K562 (cell line): ENCODE results near the gene TP53BP1. TPM values are rescaled to one million over a fixed set of nuclear protein-coding genes. Genes with fewer than 3 reads are reported as not detected.
A peak's percentile ranks its signal among the peaks of the same experiment; 100 is the strongest.

ENCODE experiments used
- ELF4 ChIP-seq: fragments of 450-650 bp; formaldehyde crosslinking; IDR thresholded peaks from 2 replicates; pipeline ENCODE4 v1.4.0; 2022; ENCODE audit warnings: missing genetic modification characterization
- ESRRA ChIP-seq: fragments of 450-650 bp; IDR thresholded peaks from 2 replicates; pipeline ENCODE4 v1.6.1; 2014; ENCODE audit warnings: low read depth, mild to moderate bottlenecking, moderate library complexity, borderline replicate concordance
- ETV1 ChIP-seq: fragments of 450-650 bp; conservative IDR thresholded peaks from 2 replicates; pipeline ENCODE4 v1.6.1; 2016; ENCODE audit warnings: missing genetic modification characterization, control low read depth, low read depth, missing compliant biosample characterization
- FOXA1 ChIP-seq: fragments of 450-650 bp; IDR thresholded peaks from 2 replicates; pipeline ENCODE4 v1.6.1; 2016; ENCODE audit warnings: mild to moderate bottlenecking, borderline replicate concordance
- GABPA ChIP-seq: fragments of 200-800 bp; sonication (Bioruptor generic); conservative IDR thresholded peaks from 2 replicates; pipeline ENCODE4 v1.6.1; 2016; ENCODE audit warnings: low read depth, missing genetic modification characterization, missing compliant biosample characterization
- HMBOX1 ChIP-seq: sonication (generic); IDR thresholded peaks from 2 replicates; pipeline ENCODE4 v1.6.1; 2016
- NCOA6 ChIP-seq: fragments of 450-650 bp; IDR thresholded peaks from 2 replicates; pipeline ENCODE4 v1.6.1; 2017; ENCODE audit warnings: mild to moderate bottlenecking
- SMARCC2 ChIP-seq: fragments of 450-650 bp; IDR thresholded peaks from 2 replicates; pipeline ENCODE4 v1.6.1; 2017; ENCODE audit warnings: antibody characterized with exemption, moderate library complexity, mild to moderate bottlenecking, low read depth
- SNAPC5 ChIP-seq: fragments of 250-450 bp; sonication (Bioruptor Pico); IDR thresholded peaks from 2 replicates; pipeline ENCODE4 v1.8.0; 2021; ENCODE audit warnings: moderate library complexity, mild to moderate bottlenecking, inconsistent platforms
- SRF ChIP-seq, 2 experiments: fragments of 250-450, 450-650 bp in 1 of 2; sonication (Bioruptor Pico) in 1 of 2; sonication (generic) in 1 of 2; formaldehyde crosslinking; IDR thresholded peaks; 2 replicates each; pipeline versions ENCODE4 v1.5.0 to v1.5.1; 2020 to 2022; ENCODE audit warnings: mild to moderate bottlenecking in 1 of 2, missing genetic modification reagents in 1 of 2
- TEAD1 ChIP-seq, 2 experiments: fragments of 450-650 bp in 1 of 2; sonication (generic) in 1 of 2; formaldehyde crosslinking; IDR thresholded peaks; 2 replicates each; pipeline versions ENCODE4 v1.4.0 to v1.8.0; 2020 to 2022; ENCODE audit warnings: mild to moderate bottlenecking in 2 of 2, missing genetic modification reagents in 1 of 2
- ZFPM2 ChIP-seq: fragments of 250-450 bp; sonication (Bioruptor Pico); IDR thresholded peaks from 2 replicates; pipeline ENCODE4 v1.5.1; 2022; ENCODE audit warnings: mild to moderate bottlenecking
- ZNF232 ChIP-seq: sonication (generic); formaldehyde crosslinking; IDR thresholded peaks from 2 replicates; pipeline ENCODE4 v1.8.0; 2022; ENCODE audit warnings: mild to moderate bottlenecking, missing genetic modification reagents
- ZNF277 ChIP-seq: fragments of 250-450 bp; sonication (Bioruptor Pico); IDR thresholded peaks from 2 replicates; pipeline ENCODE4 v1.8.0; 2022; ENCODE audit warnings: inconsistent platforms, mild to moderate bottlenecking, moderate library complexity, borderline replicate concordance
- ZNF398 ChIP-seq: fragments of 250-450 bp; sonication (Bioruptor Pico); IDR thresholded peaks from 2 replicates; pipeline ENCODE4 v1.8.0; 2021; ENCODE audit warnings: moderate library complexity, mild to moderate bottlenecking, inconsistent platforms
- ZNF518B ChIP-seq: fragments of 250-450 bp; sonication (Bioruptor Pico); IDR thresholded peaks from 2 replicates; pipeline ENCODE4 v1.5.0; 2021; ENCODE audit warnings: mild to moderate bottlenecking, moderate library complexity
- ZNF785 ChIP-seq: fragments of 250-450 bp; sonication (Bioruptor Pico); IDR thresholded peaks from 2 replicates; pipeline ENCODE4 v1.4.0; 2020; ENCODE audit warnings: mild to moderate bottlenecking
- polyA plus RNA-seq, 8 experiments: library from polyadenylated mRNA; depleted of rRNA in 4 of 8; stranded (reverse) in 5 of 8; unstranded in 3 of 8; fragments of >200 nt; fragmentation: Nextera tagmentation in 2 of 8; fragmentation: Illumina TruSeq in 1 of 8; extraction: Ambion mirVana in 2 of 8; extraction: Trizol in 1 of 8; gene quantifications; 2 replicates each; pipeline versions ENCODE4 v1.2.1 to v1.2.3, GENCODE V29; 2011 to 2014; ENCODE audit warnings: inconsistent platforms in 1 of 8, missing spikeins in 1 of 8
- total RNA-seq, 7 experiments: library from RNA; depleted of rRNA in 6 of 7; stranded (reverse); fragments of >200 nt in 6 of 7; fragmentation: Illumina TruSeq in 2 of 7; extraction: Trizol in 2 of 7; gene quantifications; 2 replicates each; pipeline versions ENCODE4 v1.2.1 to v1.2.3, GENCODE V29; 2011 to 2021; ENCODE audit warnings: low replicate concordance in 1 of 7

Gene TP53BP1
- total and polyA plus RNA-seq, 9 of the 15 experiments (the other 6 are each of a cell fraction or from before 2014, with no cell fraction given): 5.7 to 63.3 (median 30.9) TPM

GRCh38 chr15:43469867-43470266, 23.1 kb downstream of the TP53BP1 start (continued):
- TF ChIP-seq SMARCC2: 0 out of 2 replicates have a peak, but pooled peaks have one; percentile 62
- no peak for TF ChIP-seq ESRRA
- TF ChIP-seq ZNF277 (CRISPR knock-in tag): no peak
- TF ChIP-seq ZFPM2 (CRISPR knock-in tag): no peak
- TF ChIP-seq SRF (CRISPR knock-in tag; IDR thresholded peaks at IDR 0.05): no peak
- TF ChIP-seq ZNF232 (CRISPR knock-in tag): no peak
- no peak for TF ChIP-seq NCOA6
- TF ChIP-seq TEAD1 (CRISPR knock-in tag; IDR thresholded peaks at IDR 0.05): no peak
- TF ChIP-seq ZNF398 (CRISPR knock-in tag): no peak
- TF ChIP-seq ETV1 (tag): no peak
- TF ChIP-seq SNAPC5 (CRISPR knock-in tag): no peak
- TF ChIP-seq ZNF785 (CRISPR knock-in tag): no peak
- no peak for TF ChIP-seq ZNF518B
- TF ChIP-seq GABPA (tag): no peak
- TF ChIP-seq ELF4: no peak
- TF ChIP-seq FOXA1: no peak
- peak; percentile 40; the same call in 1 of the 2 replicates for TF ChIP-seq HMBOX1
